GM12872 (cell line): ENCODE data around the gene GRK5.

Source experiments
- TF ChIP-seq, protein P1 (sequence below): IDR thresholded peaks from 3 replicates; pipeline ENCODE4 v1.5.1; 2011; ENCODE audit warnings: low read depth, mild to moderate bottlenecking, low read length, moderate library complexity; ENCODE audit not compliant: insufficient read depth

The GRK5 gene

DNA sequence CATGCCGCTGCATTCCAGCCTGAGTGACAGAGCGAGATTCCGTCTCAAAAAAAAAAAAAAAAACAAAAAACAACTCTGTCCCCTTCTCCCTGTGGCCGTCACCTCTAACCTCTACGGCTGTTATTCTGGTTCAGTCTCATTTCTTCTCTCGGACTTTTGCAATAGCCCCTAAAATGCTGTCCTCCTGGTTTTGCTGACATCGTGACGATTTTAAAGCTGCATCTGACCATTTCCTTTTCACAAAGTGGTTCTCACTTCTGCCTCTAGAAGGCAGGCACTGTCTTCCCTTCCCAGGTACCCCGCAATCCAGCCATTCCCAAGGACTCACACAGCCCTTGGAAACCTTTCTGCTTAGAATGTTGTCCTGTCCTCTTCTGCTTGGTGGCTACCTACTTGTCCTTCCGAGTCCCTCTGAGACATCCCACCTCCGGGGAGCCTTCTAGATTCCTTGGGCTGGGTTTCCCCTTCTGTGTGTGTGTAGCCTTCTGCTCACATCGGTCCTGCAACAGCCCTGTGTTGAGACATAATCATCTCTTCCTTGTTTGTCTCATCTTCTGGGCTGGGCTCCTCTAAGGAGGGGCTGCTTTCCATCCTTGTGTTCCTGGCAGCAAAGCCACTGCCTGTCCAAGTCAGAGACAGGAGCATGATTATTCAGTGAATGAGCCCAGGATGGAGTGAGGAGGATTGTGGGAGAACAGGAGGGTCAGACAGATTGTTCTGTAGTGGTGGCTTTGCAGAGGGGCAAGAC lies 83.1 kb downstream of the GRK5 start:
- TF ChIP-seq, protein P1, sequence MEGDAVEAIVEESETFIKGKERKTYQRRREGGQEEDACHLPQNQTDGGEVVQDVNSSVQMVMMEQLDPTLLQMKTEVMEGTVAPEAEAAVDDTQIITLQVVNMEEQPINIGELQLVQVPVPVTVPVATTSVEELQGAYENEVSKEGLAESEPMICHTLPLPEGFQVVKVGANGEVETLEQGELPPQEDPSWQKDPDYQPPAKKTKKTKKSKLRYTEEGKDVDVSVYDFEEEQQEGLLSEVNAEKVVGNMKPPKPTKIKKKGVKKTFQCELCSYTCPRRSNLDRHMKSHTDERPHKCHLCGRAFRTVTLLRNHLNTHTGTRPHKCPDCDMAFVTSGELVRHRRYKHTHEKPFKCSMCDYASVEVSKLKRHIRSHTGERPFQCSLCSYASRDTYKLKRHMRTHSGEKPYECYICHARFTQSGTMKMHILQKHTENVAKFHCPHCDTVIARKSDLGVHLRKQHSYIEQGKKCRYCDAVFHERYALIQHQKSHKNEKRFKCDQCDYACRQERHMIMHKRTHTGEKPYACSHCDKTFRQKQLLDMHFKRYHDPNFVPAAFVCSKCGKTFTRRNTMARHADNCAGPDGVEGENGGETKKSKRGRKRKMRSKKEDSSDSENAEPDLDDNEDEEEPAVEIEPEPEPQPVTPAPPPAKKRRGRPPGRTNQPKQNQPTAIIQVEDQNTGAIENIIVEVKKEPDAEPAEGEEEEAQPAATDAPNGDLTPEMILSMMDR, result no peak

DNA sequence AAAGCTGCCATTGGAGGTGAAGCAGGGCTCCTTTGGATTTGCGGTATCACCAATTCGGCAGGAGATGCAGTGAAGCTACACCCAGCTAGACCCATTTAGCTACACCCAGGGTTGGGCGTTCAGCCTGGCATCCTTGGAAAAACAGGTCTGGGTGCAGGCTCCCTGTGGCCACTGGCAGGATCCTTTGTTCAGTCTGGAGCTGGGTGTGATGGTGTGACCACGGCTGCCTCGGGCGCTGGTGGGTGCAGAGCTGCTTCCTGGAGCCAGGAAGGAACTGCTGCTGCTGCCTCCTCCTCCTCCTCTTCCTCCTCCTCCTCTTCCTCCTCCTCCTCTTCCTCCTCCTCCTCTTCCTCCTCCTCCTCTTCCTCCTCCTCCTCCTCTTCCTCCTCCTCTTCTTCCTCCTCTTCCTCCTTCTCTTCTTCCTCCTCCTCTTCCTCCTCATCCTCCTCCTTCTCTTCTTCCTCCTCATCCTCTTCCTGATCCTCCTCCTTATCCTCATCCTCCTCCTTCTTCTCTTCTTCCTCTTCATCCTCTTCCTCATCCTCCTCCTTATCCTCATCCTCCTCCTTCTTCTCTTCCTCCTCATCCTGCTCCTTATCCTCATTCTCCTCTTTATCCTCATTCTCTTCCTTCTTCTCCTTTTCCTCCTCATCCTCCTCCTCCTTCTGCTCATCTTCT lies 84.0 kb downstream of the GRK5 start:
- TF ChIP-seq, protein P1, result no peak

DNA sequence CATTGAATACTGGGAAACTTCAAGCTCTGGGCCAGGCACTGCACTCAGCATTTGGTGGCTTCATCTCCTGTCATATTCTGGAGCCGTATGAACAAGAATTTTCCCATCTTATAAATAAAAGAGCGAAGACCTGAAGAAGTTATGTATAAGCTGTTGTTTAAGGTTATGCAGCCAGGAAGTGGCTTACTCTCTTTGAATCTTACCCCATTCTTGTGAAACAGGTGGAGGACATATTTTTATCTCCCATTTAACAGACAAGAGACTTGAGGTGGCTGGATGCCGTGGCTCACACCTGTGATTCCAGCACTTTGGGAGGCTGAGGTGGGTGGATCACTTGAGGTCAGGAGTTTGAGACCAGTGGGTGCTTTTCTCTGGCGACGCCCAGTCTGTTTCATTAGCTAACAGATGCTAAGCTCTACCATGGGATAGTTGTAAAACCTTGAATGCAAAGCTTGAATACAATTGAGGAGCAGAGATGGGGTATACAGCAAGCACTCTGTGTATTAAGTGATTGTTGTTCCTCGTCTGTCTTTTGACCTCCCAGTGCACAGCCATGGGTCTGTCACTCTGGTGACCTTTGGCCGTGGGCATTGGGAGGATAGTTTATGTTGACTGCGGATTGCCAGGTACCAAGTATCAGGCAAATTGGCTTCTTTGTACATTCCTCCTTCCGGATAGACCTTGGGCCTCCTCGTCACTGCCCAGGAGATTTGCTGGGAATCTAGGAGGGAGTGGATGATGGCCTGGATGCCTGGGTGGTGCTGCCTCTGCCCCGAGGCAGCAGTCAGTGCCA lies 85.8 kb downstream of the GRK5 start:
- TF ChIP-seq, protein P1, result no peak

DNA sequence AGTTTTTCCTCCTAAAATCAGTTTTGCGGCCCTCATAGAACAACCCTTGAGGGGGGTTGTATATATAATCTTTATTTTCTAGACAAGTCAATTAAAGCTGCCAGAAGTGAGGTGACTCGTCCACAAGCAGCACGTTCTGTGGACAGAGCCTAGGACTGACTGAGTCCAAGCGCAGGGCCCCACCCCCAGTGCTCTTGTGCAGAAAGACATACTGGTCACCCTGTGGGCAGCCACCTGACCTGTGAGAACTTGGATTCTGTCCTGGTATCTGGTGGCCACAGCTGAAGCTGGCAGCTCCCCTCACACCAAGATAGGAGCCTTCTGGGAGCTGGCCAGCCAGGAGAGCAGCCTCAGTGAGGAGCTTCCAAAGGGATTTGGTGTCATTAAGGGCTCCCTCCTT lies 89.3 kb downstream of the GRK5 start:
- TF ChIP-seq, protein P1, result no peak

DNA sequence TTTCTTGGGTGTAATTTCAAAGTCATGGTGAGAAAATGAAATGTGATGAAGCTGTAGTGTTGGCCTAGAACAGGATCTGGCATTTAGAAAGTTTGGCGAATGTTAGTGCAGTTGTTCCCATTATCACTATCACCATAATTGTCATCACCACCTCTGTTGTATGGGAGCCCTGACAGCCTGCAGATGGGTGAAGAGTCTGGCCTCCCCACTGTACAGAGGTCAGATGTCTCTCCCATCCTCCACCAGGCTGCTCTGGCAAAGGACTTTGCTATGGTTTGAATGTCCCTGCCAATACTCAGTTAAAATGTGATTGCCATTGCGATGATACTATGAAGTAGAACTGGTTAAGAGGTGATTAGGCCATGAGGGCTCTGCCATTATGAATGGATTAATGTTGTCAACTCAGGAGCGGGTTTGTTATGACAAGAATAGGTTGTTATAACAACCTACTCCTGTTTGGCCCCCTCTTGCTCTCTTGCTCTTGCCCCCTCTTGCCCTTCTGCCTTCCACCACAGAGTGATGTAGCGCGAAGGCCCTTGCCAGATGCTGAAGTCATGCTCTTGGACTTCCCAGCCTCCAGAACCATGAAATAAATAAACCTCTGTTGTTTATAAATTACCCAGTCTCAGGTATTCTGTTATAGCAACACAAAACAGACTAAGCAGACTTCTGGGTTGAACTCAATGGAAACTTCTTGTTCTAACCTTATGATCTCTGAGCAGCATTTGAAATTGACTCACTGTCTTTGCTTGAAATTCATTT lies 90.0 kb downstream of the GRK5 start:
- TF ChIP-seq, protein P1, result no peak

DNA sequence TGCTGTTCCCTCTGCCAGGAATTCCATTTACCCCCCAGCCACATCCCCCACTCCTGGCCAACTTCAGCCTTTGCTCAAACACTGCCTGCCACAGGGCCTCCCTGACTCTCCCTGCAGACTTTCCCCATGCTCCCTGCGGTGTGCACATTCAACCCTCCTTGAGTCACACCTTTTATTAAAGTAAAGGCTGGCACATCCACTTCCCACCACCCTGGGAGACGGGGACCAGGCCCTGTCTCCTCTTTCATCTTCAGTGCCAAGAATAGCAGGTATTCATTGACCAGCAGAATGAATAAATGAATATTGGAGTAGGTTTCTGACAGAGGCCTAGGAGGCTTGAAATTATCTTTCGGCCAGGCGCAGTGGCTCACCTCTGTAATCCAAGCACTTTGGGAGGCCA lies 91.4 kb downstream of the GRK5 start:
- TF ChIP-seq, protein P1, result no peak
